H1 (cell line): Measurements from ENCODE around the gene COPA. TPM values are rescaled to one million over a fixed set of nuclear protein-coding genes. Genes with fewer than 3 reads are reported as not detected.

ENCODE experiments used
- CTCF ChIA-PET: fragments of 300-600 bp; sonication (Branson Sonifier 250); formaldehyde crosslinking; loops from one replicate; lab custom pipeline; 2021; ENCODE audit not compliant: partially characterized antibody; lab: Charles Lee
- POLR2A ChIA-PET: fragments of 300-600 bp; sonication (Branson Sonifier 250); formaldehyde crosslinking; loops from one replicate; lab custom pipeline; 2021; ENCODE audit warnings: inconsistent platforms; ENCODE audit not compliant: partially characterized antibody; lab: Charles Lee
- DNase-seq, 2 experiments: peaks; one replicate each; pipeline versions ENCODE4 v3.0.0 to v3.0.0-alpha.2; 2010 to 2022; ENCODE audit warnings: low spot score in 2 of 2, low read depth in 1 of 2, mixed read lengths in 1 of 2
- FAIRE-seq: peaks from 2 replicates; lab custom pipeline; 2011; peaks lifted over from hg19 to GRCh38; lab: Jason Lieb, UNC
- H2AFZ ChIP-seq: 2 replicates; pipeline ENCODE4 v1.8.1; 2012; ENCODE audit warnings: low read length, inconsistent platforms
- H2AK5ac ChIP-seq: 2 replicates; pipeline ENCODE4 v1.6.1; 2013; ENCODE audit warnings: low read depth, low read length
- H2BK120ac ChIP-seq: replicated peaks from 2 replicates; pipeline ENCODE3; 2013; ENCODE audit warnings: low read depth, low read length, inconsistent platforms
- H2BK12ac ChIP-seq: 2 replicates; pipeline ENCODE4 v1.6.1; 2013; ENCODE audit warnings: low read depth, low read length
- H2BK15ac ChIP-seq: 2 replicates; pipeline ENCODE4 v1.6.1; 2013; ENCODE audit warnings: low read length
- H2BK20ac ChIP-seq: 2 replicates; pipeline ENCODE4 v1.6.1; 2013; ENCODE audit warnings: low read length
- H2BK5ac ChIP-seq: 2 replicates; pipeline ENCODE4 v1.6.1; 2013; ENCODE audit warnings: low read depth, low read length
- H3K14ac ChIP-seq: 2 replicates; pipeline ENCODE4 v1.6.1; 2013; ENCODE audit warnings: inconsistent platforms; ENCODE audit not compliant: insufficient read length
- H3K18ac ChIP-seq: 2 replicates; pipeline ENCODE4 v1.6.1; 2013; ENCODE audit warnings: low read length; ENCODE audit errors: extremely low read depth
- H3K23ac ChIP-seq: 2 replicates; pipeline ENCODE4 v1.6.1; 2013; ENCODE audit warnings: inconsistent platforms; ENCODE audit not compliant: insufficient read length
- H3K23me2 ChIP-seq: 2 replicates; pipeline ENCODE4 v1.6.1; 2013; ENCODE audit warnings: low read depth, low read length
- H3K27ac ChIP-seq: 2 replicates; pipeline ENCODE4 v1.6.1; 2011; ENCODE audit warnings: low read depth, low read length, inconsistent platforms
- H3K27me3 ChIP-seq, 4 experiments: replicated peaks in 1 of 4; 1 replicate in 1 of 4; 2 replicates in 3 of 4; pipeline versions ENCODE4 v1.6.1 to v1.8.1; 2011 to 2013; ENCODE audit warnings: low read length in 3 of 4, mild to moderate bottlenecking in 3 of 4, inconsistent platforms in 2 of 4, mixed read lengths in 2 of 4, moderate library complexity in 1 of 4; ENCODE audit not compliant: control insufficient read depth in 3 of 4, insufficient read depth in 3 of 4; ENCODE audit errors: extremely low read depth in 1 of 4
- H3K36me3 ChIP-seq, 4 experiments: 2 replicates each; pipeline versions ENCODE4 v1.6.1 to v1.8.1; 2011 to 2013; ENCODE audit warnings: mild to moderate bottlenecking in 4 of 4, low read length in 3 of 4, moderate library complexity in 2 of 4, control low read depth in 1 of 4, inconsistent platforms in 1 of 4; ENCODE audit not compliant: insufficient read depth in 4 of 4, control insufficient read depth in 2 of 4
- H3K4ac ChIP-seq: replicated peaks from 2 replicates; pipeline ENCODE3; 2013; ENCODE audit warnings: low read length, low read depth, mixed read lengths, inconsistent platforms; ENCODE audit not compliant: insufficient read length
- H3K4me1 ChIP-seq, 4 experiments: replicated peaks in 1 of 4; 1 replicate in 1 of 4; 2 replicates in 3 of 4; pipeline versions ENCODE4 v1.6.1 to v1.8.1; 2011 to 2013; ENCODE audit warnings: low read length in 3 of 4, inconsistent platforms in 2 of 4, mixed read lengths in 1 of 4; ENCODE audit not compliant: insufficient read depth in 4 of 4, control insufficient read depth in 3 of 4
- H3K4me2 ChIP-seq, 2 experiments: 2 replicates each; pipeline versions ENCODE4 v1.6.1 to v1.8.1; 2011 to 2013; ENCODE audit warnings: low read depth in 2 of 2, low read length in 2 of 2, control low read depth in 1 of 2, inconsistent platforms in 1 of 2, mild to moderate bottlenecking in 1 of 2; ENCODE audit not compliant: insufficient read depth in 1 of 2
- H3K4me3 ChIP-seq, 4 experiments: fragments of 200-600, 300-600 bp in 1 of 4; sonication (generic), shearing (Covaris generic), sonication (Bioruptor Twin) in 1 of 4; 2 replicates each; pipeline versions ENCODE4 v1.5.1 to v1.8.1; 2011 to 2016; ENCODE audit warnings: low read length in 4 of 4, low read depth in 3 of 4, control low read depth in 2 of 4, inconsistent platforms in 2 of 4, mild to moderate bottlenecking in 2 of 4, mixed read lengths in 1 of 4, moderate library complexity in 1 of 4; ENCODE audit not compliant: insufficient read depth in 2 of 4; ENCODE audit errors: extremely low read depth in 1 of 4
- H3K56ac ChIP-seq: replicated peaks from 2 replicates; pipeline ENCODE3; 2013; ENCODE audit warnings: low read depth, mild to moderate bottlenecking, mixed read lengths, low read length, inconsistent platforms; ENCODE audit not compliant: insufficient read length
- H3K79me1 ChIP-seq: 2 replicates; pipeline ENCODE4 v1.6.1; 2013; ENCODE audit warnings: low read depth, low read length, control low read depth
- H3K79me2 ChIP-seq, 2 experiments: 2 replicates each; pipeline versions ENCODE4 v1.6.1 to v1.8.1; 2012 to 2013; ENCODE audit warnings: low read length in 2 of 2, mild to moderate bottlenecking in 2 of 2, inconsistent platforms in 1 of 2; ENCODE audit not compliant: insufficient read depth in 2 of 2, control insufficient read depth in 1 of 2
- H3K9ac ChIP-seq, 4 experiments: replicated peaks in 1 of 4; 1 replicate in 1 of 4; 2 replicates in 3 of 4; pipeline versions ENCODE4 v1.6.1 to v1.8.1; 2011 to 2013; ENCODE audit warnings: low read depth in 3 of 4, low read length in 3 of 4, control low read depth in 2 of 4, mild to moderate bottlenecking in 2 of 4, moderate library complexity in 2 of 4, inconsistent platforms in 1 of 4; ENCODE audit errors: extremely low read depth in 1 of 4
- H3K9me3 ChIP-seq, 2 experiments: 2 replicates each; pipeline versions ENCODE4 v1.6.1 to v1.8.1; 2012 to 2013; ENCODE audit warnings: mild to moderate bottlenecking in 2 of 2, moderate library complexity in 2 of 2, control low read depth in 1 of 2, inconsistent platforms in 1 of 2, low read depth in 1 of 2, low read length in 1 of 2, mixed read lengths in 1 of 2; ENCODE audit not compliant: insufficient read depth in 2 of 2
- H4K20me1 ChIP-seq, 2 experiments: replicated peaks in 1 of 2; 2 replicates each; pipeline versions ENCODE3 to v1.8.1; 2011 to 2013; ENCODE audit warnings: inconsistent platforms in 2 of 2, low read length in 2 of 2, mild to moderate bottlenecking in 1 of 2; ENCODE audit not compliant: insufficient read depth in 2 of 2, control insufficient read depth in 1 of 2
- H4K5ac ChIP-seq: 2 replicates; pipeline ENCODE4 v1.6.1; 2013; ENCODE audit warnings: low read length, low read depth, mixed read lengths, inconsistent platforms; ENCODE audit not compliant: insufficient read length
- H4K8ac ChIP-seq: 2 replicates; pipeline ENCODE4 v1.8.0; 2013; ENCODE audit warnings: mild to moderate bottlenecking, moderate library complexity, low read length, inconsistent platforms; ENCODE audit not compliant: insufficient read depth; ENCODE audit errors: extremely low read depth
- H4K91ac ChIP-seq: replicated peaks from 2 replicates; pipeline ENCODE3; 2013; ENCODE audit warnings: low read length, mixed read lengths, inconsistent platforms; ENCODE audit not compliant: insufficient read length
- E2F6 ChIP-seq: IDR thresholded peaks from 2 replicates; pipeline ENCODE4 v1.6.1; 2012; ENCODE audit warnings: inconsistent platforms
- EGR1 ChIP-seq: IDR thresholded peaks from 2 replicates; pipeline ENCODE4 v1.6.1; 2011; ENCODE audit warnings: low read depth, low read length, borderline replicate concordance
- HDAC2 ChIP-seq, 2 experiments: fragments of 300-600 bp in 1 of 2; sonication (generic) in 1 of 2; IDR thresholded peaks; 2 replicates each; pipeline ENCODE4 v1.6.1; 2011 to 2012; ENCODE audit warnings: low read depth in 2 of 2, low read length in 2 of 2, mild to moderate bottlenecking in 2 of 2, moderate library complexity in 2 of 2, borderline replicate concordance in 1 of 2, inconsistent platforms in 1 of 2
- KDM4A ChIP-seq: IDR thresholded peaks from one replicate; pipeline ENCODE4 v1.7.1; 2012; ENCODE audit warnings: low read depth, mild to moderate bottlenecking, moderate library complexity, low read length, inconsistent platforms; ENCODE audit not compliant: severe bottlenecking
- RAD21 ChIP-seq, 2 experiments: IDR thresholded peaks in 1 of 2; conservative IDR thresholded peaks in 1 of 2; 2 replicates each; pipeline ENCODE4 v1.6.1; 2011; ENCODE audit warnings: low read depth in 2 of 2, low read length in 2 of 2, improper control_type of control experiment in 1 of 2, inconsistent platforms in 1 of 2, mild to moderate bottlenecking in 1 of 2, moderate library complexity in 1 of 2
- RNF2 ChIP-seq: fragments of 200-900, 300-1000 bp; sonication (generic); IDR thresholded peaks from 2 replicates; pipeline ENCODE4 v1.7.1; 2016; ENCODE audit warnings: borderline replicate concordance, low read depth, mild to moderate bottlenecking, antibody characterized with exemption, low read length; ENCODE audit not compliant: poor library complexity, severe bottlenecking; ENCODE audit errors: missing control alignments
- RXRA ChIP-seq: IDR thresholded peaks from 2 replicates; pipeline ENCODE4 v1.6.1; 2011; ENCODE audit warnings: low read depth, mild to moderate bottlenecking, low read length, moderate library complexity; ENCODE audit not compliant: insufficient read depth
- SP2 ChIP-seq: IDR thresholded peaks from 2 replicates; pipeline ENCODE4 v1.6.1; 2012; ENCODE audit warnings: mild to moderate bottlenecking, low read length, inconsistent platforms
- SUZ12 ChIP-seq: fragments of 200-600 bp; sonication (generic); IDR thresholded peaks from 2 replicates; pipeline ENCODE4 v1.6.1; 2012; ENCODE audit warnings: mild to moderate bottlenecking, inconsistent platforms, low read length, moderate library complexity, mixed read lengths
- TAF1 ChIP-seq: IDR thresholded peaks from 2 replicates; pipeline ENCODE4 v1.6.1; 2011; ENCODE audit warnings: mild to moderate bottlenecking, low read depth, low read length
- TAF7 ChIP-seq: optimal IDR thresholded peaks from 2 replicates; pipeline ENCODE3; 2011; ENCODE audit warnings: low read depth, mild to moderate bottlenecking, inconsistent platforms, low read length, moderate library complexity, borderline replicate concordance
- ZNF274 ChIP-seq: IDR thresholded peaks from 2 replicates; pipeline ENCODE4 v1.7.0; 2012; ENCODE audit warnings: low read length, borderline replicate concordance; ENCODE audit errors: extremely low read depth
- WGBS, 2 experiments: shearing (Covaris generic) in 1 of 2; methylation state at CpG; one replicate each; pipeline versions ENCODE4 v1.1.6 to v1.1.7; 2013 to 2015; ENCODE audit warnings: low lambda C conversion rate in 2 of 2, mixed read lengths in 2 of 2, inconsistent platforms in 1 of 2, low coverage in 1 of 2, missing lambda C conversion rate in 1 of 2; ENCODE audit not compliant: insufficient replicate concordance in 2 of 2, insufficient coverage in 1 of 2, insufficient read length in 1 of 2; ENCODE audit errors: extremely low coverage in 1 of 2, missing lambda C conversion rate in 1 of 2; 5-methylcytosine and 5-hydroxymethylcytosine counted together
- polyA plus RNA-seq, 7 experiments: library from polyadenylated mRNA; depleted of rRNA in 3 of 7; stranded (reverse) in 5 of 7; unstranded in 2 of 7; fragments of >200 nt in 5 of 7; fragments of 200-250 nt in 2 of 7; gene quantifications; 1 replicate in 5 of 7; 2 replicates in 1 of 7; 4 replicates in 1 of 7; pipeline versions ENCODE4 v1.2.1 to v1.2.3, GENCODE V29; 2011 to 2013; ENCODE audit warnings: missing spikeins in 2 of 7, mixed read lengths in 2 of 7
- total RNA-seq: library from RNA; stranded (reverse); fragmentation: NEBNext Ultra II Directional; extraction: Animal tissue kit (Norgen Biotek cat#: 25700); gene quantifications from 2 replicates; pipeline ENCODE4 v1.2.1, GENCODE V29; 2021

The COPA gene
- total and polyA plus RNA-seq, 2 of the 8 experiments (the other 6 are each of a cell fraction or from before 2014, with no cell fraction given): 78.2 to 115 TPM

GRCh38 chr1:160328184-160328583, 14.9 kb downstream of the COPA start:
- no peak overlapping the region for H3K4ac ChIP-seq
- H4K8ac ChIP-seq: no peak overlapping the region
- H3K79me1 ChIP-seq: no peaks in the 10 kb centered on the region; the same call in 1 of the 2 replicates
- no peak overlapping the region for H2BK5ac ChIP-seq
- H2BK120ac ChIP-seq: no peak overlapping the region
- H2BK15ac ChIP-seq: no peak overlapping the region
- 94% methylated on average over 8 of the region's 8 CpGs; no CpG with 5 or more reads in 1 of the 2 experiments for WGBS, 2 experiments
- H3K14ac ChIP-seq: no peak overlapping the region
- no peak overlapping the region for H2AK5ac ChIP-seq
- DNase-seq (no peak), FAIRE-seq (no peak)
- H2BK12ac ChIP-seq: no peak overlapping the region
- H3K79me2 ChIP-seq: no peaks in the 10 kb centered on the region
- ChIA-PET CTCF (interaction anchor here (0.8 to 6.8 kb wide), 7 partner anchors 14 to 227 kb away, joined by 3 to 55 read pairs (median 5); no protein-coding TSS in a partner anchor), POLR2A (interaction anchor here (0.6 to 1.7 kb wide), 3 partner anchors 17 to 99 kb away, joined by 3 to 4 read pairs (median 3); no protein-coding TSS in a partner anchor)
- no peak overlapping the region for H3K23ac ChIP-seq
- H2AFZ ChIP-seq: no peak overlapping the region
- H3K4me3 ChIP-seq: no peak overlapping the region
- H2BK20ac ChIP-seq: no peak overlapping the region
- peaks cover under 1 to 2% of the 10 kb centered on the region in 2 experiments for H4K20me1 ChIP-seq
- H3K4me2 ChIP-seq: no peak overlapping the region
- no peak overlapping the region for H4K91ac ChIP-seq
- no peaks in the 10 kb centered on the region for H3K23me2 ChIP-seq
- H3K27me3 ChIP-seq: no peaks in the 10 kb centered on the region
- no peak overlapping the region for H4K5ac ChIP-seq
- H3K56ac ChIP-seq: no peak overlapping the region
- H3K18ac ChIP-seq: no peak overlapping the region
- no peaks in the 10 kb centered on the region for H3K4me1 ChIP-seq
- peaks cover 14 to 80% (median 44%) of the 10 kb centered on the region in 4 experiments for H3K36me3 ChIP-seq
- no peak overlapping the region for H3K27ac ChIP-seq
- H3K9ac ChIP-seq: no peak overlapping the region
- no peaks in the 10 kb centered on the region for H3K9me3 ChIP-seq
- no peak for TF ChIP-seq SUZ12
- TF ChIP-seq ZNF274: no peak
- no peak for TF ChIP-seq RXRA
- TF ChIP-seq E2F6: no peak
- TF ChIP-seq RAD21 (IDR thresholded peaks at IDR 0.05 in 1 of 2, conservative IDR thresholded peaks at IDR 0.05 in 1 of 2; ENCODE audit: low read depth in 2 of 2, low read length in 2 of 2): no peak
- TF ChIP-seq TAF1: no peak
- no peak for TF ChIP-seq KDM4A
- TF ChIP-seq TAF7: no peak
- TF ChIP-seq RNF2: no peak
- TF ChIP-seq EGR1: no peak
- TF ChIP-seq HDAC2 (IDR thresholded peaks at IDR 0.05; ENCODE audit: borderline replicate concordance in 1 of 2, low read depth in 2 of 2, low read length in 2 of 2): no peak
- TF ChIP-seq SP2: no peak
